ENCODE measurements around the gene GATM.
"Not testable (repeated sequence)": the region's sequence is repeated elsewhere in the genome, so short reads cannot be mapped to it uniquely, and the experiment has no call there.

GATM gene

GRCh38 chr15:45320581-45321205 lies 57.7 kb downstream of the GATM start:
- no peak overlapping the region for H3K27ac ChIP-seq
- TF ChIP-seq CTCF (conservative IDR thresholded peaks at IDR 0.05): no peak

GRCh38 chr15:45319472-45320214 lies 58.7 kb downstream of the GATM start:
- TF ChIP-seq CTCF (conservative IDR thresholded peaks at IDR 0.05): no peak
- H3K27ac ChIP-seq: no peak overlapping the region

GRCh38 chr15:45314960-45315359 lies 63.4 kb downstream of the GATM start:
- TF ChIP-seq CTCF (conservative IDR thresholded peaks at IDR 0.05): no peak
- H3K27ac ChIP-seq: no peak overlapping the region

- H3K27ac ChIP-seq: not testable (repeated sequence)
These were observed 64.2 kb downstream of the GATM start for GRCh38 chr15:45314117-45314516.
